Measurements from ENCODE around the gene CD109.

Gene CD109

GRCh38 chr6:73858376-73858775 lies 162.4 kb downstream of the CD109 start:
- DNase-seq (ENCODE audit: low read depth): no peak

GRCh38 chr6:73860303-73860702 lies 164.3 kb downstream of the CD109 start:
- no peak for DNase-seq (ENCODE audit: low read depth)

GRCh38 chr6:73866305-73866704 lies 170.3 kb downstream of the CD109 start:
- DNase-seq (ENCODE audit: low read depth): peak; percentile 22

DNA sequence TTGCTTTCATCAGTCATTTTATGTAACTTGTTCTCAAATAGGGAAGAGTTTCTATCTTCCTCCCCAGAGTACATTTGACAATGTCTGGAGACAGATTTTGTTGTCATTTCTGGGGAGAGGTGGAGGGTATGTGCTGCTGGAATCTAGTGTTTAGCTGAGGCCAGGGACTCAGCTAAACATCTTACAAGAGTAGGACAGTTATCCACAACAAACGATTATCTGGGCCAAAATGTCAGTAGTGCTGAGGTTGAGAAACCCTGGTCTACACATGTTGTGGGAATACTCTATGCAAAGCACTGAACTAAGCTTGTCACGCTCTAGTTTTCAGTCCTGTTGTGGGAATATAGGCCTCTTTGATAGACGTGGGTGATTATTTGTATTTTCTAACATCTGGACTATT lies 171.4 kb downstream of the CD109 start:
- DNase-seq (ENCODE audit: low read depth): no peak

DNA sequence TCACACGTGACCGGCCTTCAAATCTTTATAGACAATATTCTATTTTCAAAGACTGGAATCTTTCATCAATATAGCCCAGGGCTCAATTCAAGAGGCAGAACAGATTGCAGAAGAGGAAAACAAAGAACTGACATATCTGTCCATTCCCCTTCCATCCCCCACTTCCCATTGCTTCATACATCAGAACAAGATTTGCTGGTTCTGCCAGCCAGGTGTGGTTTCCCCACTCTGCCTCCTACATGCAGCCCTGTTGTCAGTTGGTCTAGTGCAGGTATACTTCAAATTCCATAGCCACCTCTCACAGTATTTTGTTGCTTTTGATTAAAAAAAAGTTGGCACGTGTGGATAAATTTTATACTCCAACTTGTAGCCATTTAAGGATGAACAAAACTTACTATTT lies 174.9 kb downstream of the CD109 start:
- DNase-seq (ENCODE audit: low read depth): no peak

DNA sequence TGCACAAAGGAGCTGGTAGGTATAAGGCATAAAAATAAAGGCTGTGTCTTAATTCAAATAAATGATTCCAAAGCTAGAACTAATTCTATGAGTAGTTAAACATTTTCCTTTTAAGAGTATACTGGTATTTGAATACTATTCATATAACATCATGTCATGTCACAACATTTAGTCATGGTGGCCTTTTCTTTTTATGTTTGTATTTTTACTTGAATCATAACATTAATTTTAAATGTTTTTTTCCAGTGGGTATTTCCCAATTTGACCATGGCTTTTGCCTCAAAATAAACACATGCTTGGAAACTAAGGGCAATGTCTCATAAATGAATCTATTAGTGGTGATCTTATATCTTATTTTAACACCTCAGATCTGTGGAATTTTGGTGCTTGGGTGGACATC lies 177.1 kb downstream of the CD109 start:
- DNase-seq (ENCODE audit: low read depth): peak; percentile 52

All from EH (cell line).